ENCODE results near the gene RIPOR3.
A peak's percentile ranks its signal among the peaks of the same experiment; 100 is the strongest.
"Not testable (repeated sequence)": the region's sequence is repeated elsewhere in the genome, so short reads cannot be mapped to it uniquely, and the experiment has no call there.

Gene RIPOR3

DNA sequence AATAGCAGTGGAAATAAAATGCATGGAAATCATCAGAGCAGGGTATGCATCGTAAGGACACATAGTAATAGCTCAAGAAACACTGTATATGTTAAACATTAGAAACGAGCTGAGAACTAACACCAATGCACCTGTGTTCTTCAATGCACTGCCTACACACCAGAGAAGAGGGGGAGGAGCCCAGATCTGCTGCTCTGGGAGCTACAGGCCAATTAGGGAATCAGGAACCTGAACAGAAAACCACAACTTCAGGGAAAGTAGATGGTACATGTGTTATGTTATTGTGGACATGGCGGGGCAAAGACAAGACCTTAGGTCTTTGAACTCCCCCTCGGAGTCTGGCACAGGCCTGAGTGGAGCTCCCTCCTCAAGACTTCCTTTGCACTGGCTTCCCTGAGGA lies 39.7 kb downstream of the RIPOR3 start:
- H3K27me3 Mint-ChIP-seq: peaks cover 4 to 14% of the 10 kb centered on the region in 2 donors
- no peak overlapping the region for H3K4me3 Mint-ChIP-seq
- H3K4me1 Mint-ChIP-seq: no peaks in the 10 kb centered on the region
- DNase-seq: no peak
- H3K36me3 Mint-ChIP-seq: no peaks in the 10 kb centered on the region
- ATAC-seq (replicated peaks): no peak
- H3K27ac Mint-ChIP-seq: peak overlapping the region; percentile 65
- no peaks in the 10 kb centered on the region for H3K9me3 Mint-ChIP-seq

- Mint-ChIP-seq H3K27ac (no peak overlapping the region), H3K36me3 (no peaks in the 10 kb centered on the region), H3K4me3 (no peak overlapping the region), H3K4me1 (no peaks in the 10 kb centered on the region), H3K27me3 (peaks cover 4 to 16% of the 10 kb centered on the region in 2 donors), H3K9me3 (no peaks in the 10 kb centered on the region)
- no peak for DNase-seq
- no peak for ATAC-seq (replicated peaks)
These were observed 41.8 kb downstream of the RIPOR3 start for GRCh38 chr20:50649590-50649989.

DNA sequence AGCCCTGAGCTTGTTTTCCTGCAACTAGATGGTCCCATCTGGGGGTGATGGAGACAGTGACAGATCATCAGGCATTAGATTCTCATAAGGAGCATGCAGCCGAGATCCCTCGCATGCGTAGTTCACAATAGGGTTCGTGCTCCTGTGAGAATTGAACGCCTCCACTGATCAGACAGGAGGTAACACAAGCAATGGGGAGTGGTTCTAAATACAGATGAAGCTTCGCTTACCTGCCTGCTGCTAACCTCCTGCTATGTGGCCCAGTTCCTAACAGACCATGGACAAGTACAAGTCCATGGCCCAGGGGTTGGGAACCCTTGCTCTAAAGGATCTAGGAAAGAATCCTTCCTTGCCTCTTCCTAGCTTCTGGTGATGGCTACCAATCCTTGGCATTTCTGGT lies 42.7 kb downstream of the RIPOR3 start:
- Mint-ChIP-seq H3K4me3 (no peak overlapping the region), H3K4me1 (no peaks in the 10 kb centered on the region), H3K27ac (no peak overlapping the region), H3K36me3 (no peaks in the 10 kb centered on the region), H3K27me3 (peaks cover 4 to 10% of the 10 kb centered on the region in 2 donors), H3K9me3 (no peaks in the 10 kb centered on the region)
- DNase-seq: no peak
- ATAC-seq (replicated peaks): no peak

DNA sequence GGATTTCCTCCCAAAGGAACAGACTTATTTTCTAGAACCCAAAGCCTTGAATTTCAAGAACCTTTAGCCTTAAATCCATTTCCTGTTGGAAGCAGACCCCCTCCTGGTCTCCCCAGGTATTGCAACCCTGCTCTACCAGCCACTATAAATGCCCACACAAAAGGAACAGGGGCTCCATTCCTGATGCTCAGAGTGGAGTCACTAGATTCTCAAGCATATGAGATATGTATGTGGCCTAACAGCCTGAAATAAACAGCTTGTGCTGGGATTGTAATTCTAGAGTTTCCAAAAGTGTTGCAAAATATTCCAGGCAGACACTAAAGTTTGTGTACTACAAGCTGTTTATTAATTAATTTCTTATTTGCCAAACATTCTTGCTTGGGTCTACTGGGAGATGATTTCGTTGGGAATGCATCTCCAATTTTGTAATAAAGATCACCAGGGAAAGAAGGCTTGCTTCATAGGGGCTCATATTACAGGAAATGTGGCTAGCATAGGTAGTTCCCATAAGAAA lies 44.8 kb downstream of the RIPOR3 start:
- no peaks in the 10 kb centered on the region for H3K4me1 Mint-ChIP-seq
- no peaks in the 10 kb centered on the region for H3K36me3 Mint-ChIP-seq
- no peak overlapping the region for H3K4me3 Mint-ChIP-seq
- no peak overlapping the region for H3K27ac Mint-ChIP-seq
- DNase-seq (no peak), ATAC-seq (replicated peaks) (no peak)
- peaks cover 4 to 18% of the 10 kb centered on the region in 2 donors for H3K27me3 Mint-ChIP-seq
- H3K9me3 Mint-ChIP-seq: no peaks in the 10 kb centered on the region

GRCh38 chr20:50645253-50646068 lies 45.9 kb downstream of the RIPOR3 start:
- no peak overlapping the region for H3K27ac Mint-ChIP-seq
- H3K4me1 Mint-ChIP-seq: no peaks in the 10 kb centered on the region
- H3K36me3 Mint-ChIP-seq: no peaks in the 10 kb centered on the region
- ATAC-seq (replicated peaks) (no peak), DNase-seq (no peak)
- peaks cover 4 to 18% of the 10 kb centered on the region in 2 donors for H3K27me3 Mint-ChIP-seq
- H3K9me3 Mint-ChIP-seq: no peaks in the 10 kb centered on the region
- H3K4me3 Mint-ChIP-seq: no peak overlapping the region

- Mint-ChIP-seq H3K4me3 (no peak overlapping the region), H3K9me3 (no peaks in the 10 kb centered on the region), H3K27me3 (peaks cover 0 to 18% of the 10 kb centered on the region in 2 donors), H3K27ac (no peak overlapping the region), H3K36me3 (no peaks in the 10 kb centered on the region), H3K4me1 (no peaks in the 10 kb centered on the region)
- no peak for DNase-seq
- ATAC-seq (replicated peaks): no peak
These were observed 49.0 kb downstream of the RIPOR3 start for GRCh38 chr20:50642288-50642803.

GRCh38 chr20:50641625-50642287 lies 49.6 kb downstream of the RIPOR3 start:
- not testable (repeated sequence) for H3K36me3 Mint-ChIP-seq; H3K9me3 Mint-ChIP-seq; ATAC-seq (replicated peaks); H3K4me3 Mint-ChIP-seq; H3K4me1 Mint-ChIP-seq; H3K27ac Mint-ChIP-seq; DNase-seq
- peaks cover 0 to 18% of the 10 kb centered on the region in 2 donors for H3K27me3 Mint-ChIP-seq

DNA sequence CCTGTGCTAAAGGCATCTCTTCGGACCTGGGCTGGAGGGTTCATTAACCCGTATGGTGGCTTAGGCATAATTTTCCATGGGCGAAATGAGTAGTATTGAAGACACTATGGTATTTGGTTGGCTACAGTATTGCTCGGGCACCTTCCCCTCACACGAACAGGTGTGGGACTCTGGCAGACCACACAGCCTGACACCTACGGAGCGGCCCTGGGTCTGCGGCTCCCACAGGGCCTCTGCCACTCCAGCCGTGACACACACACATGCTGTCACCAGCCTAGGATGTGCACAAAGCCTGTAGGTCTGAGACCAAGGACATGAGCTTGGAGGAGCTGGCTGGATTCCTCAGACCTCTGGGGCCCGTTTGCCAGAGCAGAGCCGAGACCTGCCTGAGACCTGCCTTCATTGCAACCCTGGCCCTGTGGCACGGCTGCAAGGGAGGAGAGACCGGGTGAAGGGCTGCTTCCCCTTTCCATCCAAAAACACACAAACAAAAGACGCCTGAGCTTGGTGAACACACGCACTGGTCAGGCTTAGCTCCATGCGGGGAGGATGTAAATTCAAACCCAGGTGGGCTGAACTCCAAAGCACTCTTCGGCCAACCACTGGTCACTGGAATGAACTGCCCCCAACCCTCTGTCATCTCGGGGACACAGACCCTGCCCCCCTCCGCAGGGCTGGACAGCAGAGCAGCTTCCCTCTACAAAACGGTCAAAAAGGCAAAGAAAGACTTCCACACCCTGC lies 51.2 kb downstream of the RIPOR3 start:
- H3K4me1 Mint-ChIP-seq, H3K36me3 Mint-ChIP-seq: not testable (repeated sequence)
- ATAC-seq (replicated peaks): peak; percentile 14 to 23

GRCh38 chr20:50638015-50638847 lies 53.1 kb downstream of the RIPOR3 start:
- not testable (repeated sequence) for DNase-seq; H3K27ac Mint-ChIP-seq; ATAC-seq (replicated peaks); H3K36me3 Mint-ChIP-seq; H3K4me3 Mint-ChIP-seq; H3K9me3 Mint-ChIP-seq; H3K4me1 Mint-ChIP-seq
- H3K27me3 Mint-ChIP-seq: peaks cover 10 to 15% of the 10 kb centered on the region in 2 donors

More for the DNA sequence above, 51.2 kb downstream of the RIPOR3 start:
- H3K27ac Mint-ChIP-seq, H3K9me3 Mint-ChIP-seq, H3K4me3 Mint-ChIP-seq, DNase-seq: not testable (repeated sequence)
- peaks cover 5 to 17% of the 10 kb centered on the region in 2 donors for H3K27me3 Mint-ChIP-seq

DNA sequence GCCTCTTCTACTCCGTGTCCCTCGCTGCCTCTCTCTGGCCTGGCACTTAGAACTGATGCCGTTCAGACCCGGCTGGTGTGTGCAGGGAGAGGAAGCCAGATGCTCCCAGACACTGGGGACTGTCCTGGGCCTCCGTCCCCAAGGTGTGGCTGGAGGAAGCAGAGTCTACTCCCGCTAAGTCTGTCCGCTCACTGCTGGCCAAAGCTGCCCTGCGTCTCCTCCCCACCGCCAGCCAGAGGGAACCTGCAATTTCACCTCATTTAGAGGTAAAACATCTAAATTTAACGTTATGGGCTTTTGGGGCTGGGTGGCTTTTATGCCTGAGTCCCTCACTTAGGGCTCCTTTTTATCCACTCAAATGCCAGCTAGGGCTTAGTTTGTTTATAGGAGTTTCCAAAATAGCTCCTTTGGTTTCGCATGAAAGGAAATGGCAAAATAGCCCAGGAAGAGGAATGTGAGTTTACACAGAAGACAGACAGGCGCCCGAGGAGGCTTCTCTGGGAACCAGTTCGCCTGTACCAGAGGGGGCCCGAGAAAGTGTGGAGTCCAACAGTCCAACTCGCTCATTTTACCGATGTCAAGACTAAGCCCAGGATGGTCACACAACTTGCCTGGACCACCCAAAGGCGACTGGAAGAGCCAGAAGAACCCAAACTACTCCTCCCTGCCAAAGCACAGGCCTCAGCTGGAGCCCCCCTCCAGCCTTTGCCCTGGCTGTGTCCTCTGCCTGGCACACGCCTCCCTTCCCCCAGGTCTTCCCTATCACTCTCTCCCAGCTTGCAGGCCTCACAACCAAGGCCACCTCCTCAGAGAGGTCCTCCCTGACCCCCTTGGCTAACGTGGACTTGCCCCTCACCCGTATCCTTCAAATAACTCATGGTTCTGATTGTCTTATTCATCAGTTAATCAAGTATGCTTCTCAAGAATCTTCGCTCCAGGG lies 54.5 kb downstream of the RIPOR3 start:
- no peak overlapping the region for H3K4me3 Mint-ChIP-seq
- no peak overlapping the region for H3K27ac Mint-ChIP-seq
- H3K4me1 Mint-ChIP-seq: peaks cover 3 to 9% of the 10 kb centered on the region in 2 donors
- ATAC-seq (replicated peaks) (no peak), DNase-seq (no peak)
- no peaks in the 10 kb centered on the region for H3K36me3 Mint-ChIP-seq
- peaks cover 9 to 10% of the 10 kb centered on the region in 2 donors for H3K27me3 Mint-ChIP-seq
- no peaks in the 10 kb centered on the region for H3K9me3 Mint-ChIP-seq

DNA sequence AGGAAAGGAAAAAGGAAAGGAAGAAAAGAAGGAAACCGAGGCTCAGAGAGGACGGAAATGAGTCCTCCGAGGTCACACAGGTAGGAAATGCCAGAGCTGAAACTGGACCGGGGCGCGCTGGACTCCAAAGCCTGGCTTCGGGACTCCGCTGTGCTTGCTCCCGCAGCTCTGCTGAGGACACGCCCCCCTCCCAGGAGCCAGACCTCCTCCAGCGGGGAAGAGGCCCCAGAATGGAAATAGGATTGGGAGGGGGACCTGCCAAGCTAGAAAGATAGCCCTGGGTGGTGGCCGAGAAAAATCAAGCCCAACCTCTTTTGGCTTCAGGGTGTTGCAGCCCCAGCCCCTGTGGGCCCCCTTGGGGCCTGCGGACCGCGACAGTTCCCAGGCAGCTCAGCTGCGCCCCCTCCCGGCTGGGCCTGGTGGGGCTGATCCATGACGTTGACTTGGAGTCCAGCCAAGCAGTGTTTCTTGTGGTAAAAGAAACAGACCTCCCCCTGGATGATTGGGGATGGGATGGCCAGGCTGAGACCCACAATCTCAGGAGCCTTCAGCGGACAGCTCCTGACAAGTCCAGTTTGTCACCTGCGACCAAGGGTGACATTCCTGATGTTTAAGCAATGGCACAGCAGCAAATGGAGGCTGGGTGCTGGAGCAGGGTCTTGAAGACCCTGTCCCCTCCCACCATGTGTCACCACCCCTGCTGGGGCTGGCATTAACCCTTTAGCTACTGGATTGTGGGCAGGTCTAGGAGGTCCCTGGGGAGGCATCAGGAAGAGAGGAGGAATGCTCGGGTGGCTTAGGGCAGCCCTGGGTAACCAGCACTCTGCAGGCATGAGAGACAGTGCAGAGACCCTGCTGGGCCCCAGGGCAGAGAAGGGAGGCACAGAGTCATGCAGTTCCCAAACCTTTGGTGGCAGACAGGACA lies 55.4 kb downstream of the RIPOR3 start:
- Mint-ChIP-seq H3K4me1 (peaks cover 3 to 9% of the 10 kb centered on the region in 2 donors), H3K27me3 (peaks cover 10 to 11% of the 10 kb centered on the region in 2 donors), H3K4me3 (no peak overlapping the region), H3K27ac (no peak overlapping the region), H3K36me3 (no peaks in the 10 kb centered on the region), H3K9me3 (no peaks in the 10 kb centered on the region)
- DNase-seq: peak; percentile 41
- ATAC-seq (replicated peaks): peak; percentile 74

GRCh38 chr20:50635014-50635557 lies 56.3 kb downstream of the RIPOR3 start:
- no peak overlapping the region for H3K4me3 Mint-ChIP-seq
- H3K27ac Mint-ChIP-seq: no peak overlapping the region
- peaks cover 3 to 9% of the 10 kb centered on the region in 2 donors for H3K4me1 Mint-ChIP-seq
- DNase-seq (no peak), ATAC-seq (replicated peaks) (no peak)
- H3K36me3 Mint-ChIP-seq: no peaks in the 10 kb centered on the region
- H3K27me3 Mint-ChIP-seq: peaks cover 10 to 11% of the 10 kb centered on the region in 2 donors
- no peaks in the 10 kb centered on the region for H3K9me3 Mint-ChIP-seq
